Measurements from ENCODE around the gene PPIAL4G. TPM values are rescaled to one million over a fixed set of nuclear protein-coding genes. Genes with fewer than 3 reads are reported as not detected.
"Not testable (repeated sequence)": the region's sequence is repeated elsewhere in the genome, so short reads cannot be mapped to it uniquely, and the experiment has no call there.

The PPIAL4G gene
- not detected for total RNA-seq

DNA sequence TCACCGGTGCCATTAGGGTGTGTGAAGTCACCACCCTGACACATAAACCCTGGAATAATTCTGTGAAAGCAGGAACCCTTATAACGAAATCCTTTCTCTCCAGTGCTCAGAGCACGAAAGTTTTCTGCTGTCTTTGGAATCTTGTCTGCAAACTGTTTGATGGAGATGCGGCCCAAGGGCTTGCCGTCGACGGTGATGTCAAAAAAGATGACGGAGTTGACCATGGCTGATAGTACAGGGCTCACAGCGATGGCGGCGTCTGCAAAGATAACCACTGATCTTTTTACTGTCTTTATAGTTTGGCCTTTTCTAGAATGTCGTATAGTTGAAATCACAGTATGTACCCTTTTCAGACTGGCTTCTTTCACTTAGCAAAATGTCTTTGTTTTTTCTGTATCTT, at the start of gene PPIAL4G:
TSS of gene PPIAL4G (minus strand) at position 274 of the 400 bp plus-strand sequence. CDS start at position 224, 50 bp downstream.
- H3K4me3 ChIP-seq (ENCODE audit: low read length in 3 of 3); H3K27ac ChIP-seq (ENCODE audit: low read depth, low read length): not testable (repeated sequence)

DNA sequence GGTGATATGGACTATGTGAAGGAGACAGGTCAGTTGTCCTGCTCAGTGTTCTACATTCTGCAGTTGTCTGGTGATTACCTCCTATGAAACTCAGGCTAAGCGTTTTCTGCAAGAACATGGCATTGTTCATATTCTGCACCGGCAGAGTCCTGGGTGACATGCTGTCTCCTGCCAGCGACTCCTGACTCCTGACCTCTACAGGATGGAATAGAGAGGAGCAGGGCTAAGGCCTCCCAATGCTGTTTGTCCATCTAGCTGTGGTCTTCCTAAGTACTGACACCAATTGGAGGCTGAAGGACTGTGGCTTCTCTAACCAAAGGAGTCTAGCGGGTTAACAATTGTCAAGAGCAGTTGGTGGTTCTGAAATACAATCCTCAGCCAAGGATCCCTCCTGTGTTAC, 49.1 kb upstream of the PPIAL4G start:
- not testable (repeated sequence) for H3K4me1 ChIP-seq (ENCODE audit: control insufficient read depth in 3 of 3, insufficient read depth in 3 of 3, low read length in 3 of 3); H3K9me3 ChIP-seq (ENCODE audit: control insufficient read depth in 3 of 3, low read length in 3 of 3); H3K27me3 ChIP-seq (ENCODE audit: control insufficient read depth in 3 of 3, insufficient read depth in 3 of 3, low read length in 3 of 3); H3K27ac ChIP-seq (ENCODE audit: low read depth, low read length); H3K36me3 ChIP-seq (ENCODE audit: control insufficient read depth in 3 of 3, insufficient read depth in 3 of 3, low read length in 3 of 3); H3K4me3 ChIP-seq (ENCODE audit: low read length in 3 of 3); H3K9ac ChIP-seq (ENCODE audit: low read depth in 1 of 3, low read length in 3 of 3)

More for the DNA sequence above, at the start of gene PPIAL4G:
- H3K27me3 ChIP-seq (ENCODE audit: control insufficient read depth in 3 of 3, insufficient read depth in 3 of 3, low read length in 3 of 3); H3K36me3 ChIP-seq (ENCODE audit: control insufficient read depth in 3 of 3, insufficient read depth in 3 of 3, low read length in 3 of 3); H3K4me1 ChIP-seq (ENCODE audit: control insufficient read depth in 3 of 3, insufficient read depth in 3 of 3, low read length in 3 of 3); H3K9me3 ChIP-seq (ENCODE audit: control insufficient read depth in 3 of 3, low read length in 3 of 3); H3K9ac ChIP-seq (ENCODE audit: low read depth in 1 of 3, low read length in 3 of 3): not testable (repeated sequence)

- H3K9ac ChIP-seq (ENCODE audit: low read depth in 1 of 3, low read length in 3 of 3); H3K4me1 ChIP-seq (ENCODE audit: control insufficient read depth in 3 of 3, insufficient read depth in 3 of 3, low read length in 3 of 3); H3K4me3 ChIP-seq (ENCODE audit: low read length in 3 of 3); H3K9me3 ChIP-seq (ENCODE audit: control insufficient read depth in 3 of 3, low read length in 3 of 3); H3K36me3 ChIP-seq (ENCODE audit: control insufficient read depth in 3 of 3, insufficient read depth in 3 of 3, low read length in 3 of 3); H3K27ac ChIP-seq (ENCODE audit: low read depth, low read length); H3K27me3 ChIP-seq (ENCODE audit: control insufficient read depth in 3 of 3, insufficient read depth in 3 of 3, low read length in 3 of 3): not testable (repeated sequence)
Observed at GRCh38 chr1:148529101-148529567, 46.0 kb upstream of the PPIAL4G start.

GRCh38 chr1:148528591-148528990, 45.5 kb upstream of the PPIAL4G start:
- not testable (repeated sequence) for H3K4me1 ChIP-seq (ENCODE audit: control insufficient read depth in 3 of 3, insufficient read depth in 3 of 3, low read length in 3 of 3); H3K9ac ChIP-seq (ENCODE audit: low read depth in 1 of 3, low read length in 3 of 3); H3K27ac ChIP-seq (ENCODE audit: low read depth, low read length); H3K9me3 ChIP-seq (ENCODE audit: control insufficient read depth in 3 of 3, low read length in 3 of 3); H3K36me3 ChIP-seq (ENCODE audit: control insufficient read depth in 3 of 3, insufficient read depth in 3 of 3, low read length in 3 of 3); H3K27me3 ChIP-seq (ENCODE audit: control insufficient read depth in 3 of 3, insufficient read depth in 3 of 3, low read length in 3 of 3); H3K4me3 ChIP-seq (ENCODE audit: low read length in 3 of 3)

- not testable (repeated sequence) for H3K27ac ChIP-seq (ENCODE audit: low read depth, low read length); H3K9me3 ChIP-seq (ENCODE audit: control insufficient read depth in 3 of 3, low read length in 3 of 3); H3K4me3 ChIP-seq (ENCODE audit: low read length in 3 of 3); H3K36me3 ChIP-seq (ENCODE audit: control insufficient read depth in 3 of 3, insufficient read depth in 3 of 3, low read length in 3 of 3); H3K27me3 ChIP-seq (ENCODE audit: control insufficient read depth in 3 of 3, insufficient read depth in 3 of 3, low read length in 3 of 3); H3K9ac ChIP-seq (ENCODE audit: low read depth in 1 of 3, low read length in 3 of 3); H3K4me1 ChIP-seq (ENCODE audit: control insufficient read depth in 3 of 3, insufficient read depth in 3 of 3, low read length in 3 of 3)
Observed at GRCh38 chr1:148526587-148526986, 43.5 kb upstream of the PPIAL4G start.

DNA sequence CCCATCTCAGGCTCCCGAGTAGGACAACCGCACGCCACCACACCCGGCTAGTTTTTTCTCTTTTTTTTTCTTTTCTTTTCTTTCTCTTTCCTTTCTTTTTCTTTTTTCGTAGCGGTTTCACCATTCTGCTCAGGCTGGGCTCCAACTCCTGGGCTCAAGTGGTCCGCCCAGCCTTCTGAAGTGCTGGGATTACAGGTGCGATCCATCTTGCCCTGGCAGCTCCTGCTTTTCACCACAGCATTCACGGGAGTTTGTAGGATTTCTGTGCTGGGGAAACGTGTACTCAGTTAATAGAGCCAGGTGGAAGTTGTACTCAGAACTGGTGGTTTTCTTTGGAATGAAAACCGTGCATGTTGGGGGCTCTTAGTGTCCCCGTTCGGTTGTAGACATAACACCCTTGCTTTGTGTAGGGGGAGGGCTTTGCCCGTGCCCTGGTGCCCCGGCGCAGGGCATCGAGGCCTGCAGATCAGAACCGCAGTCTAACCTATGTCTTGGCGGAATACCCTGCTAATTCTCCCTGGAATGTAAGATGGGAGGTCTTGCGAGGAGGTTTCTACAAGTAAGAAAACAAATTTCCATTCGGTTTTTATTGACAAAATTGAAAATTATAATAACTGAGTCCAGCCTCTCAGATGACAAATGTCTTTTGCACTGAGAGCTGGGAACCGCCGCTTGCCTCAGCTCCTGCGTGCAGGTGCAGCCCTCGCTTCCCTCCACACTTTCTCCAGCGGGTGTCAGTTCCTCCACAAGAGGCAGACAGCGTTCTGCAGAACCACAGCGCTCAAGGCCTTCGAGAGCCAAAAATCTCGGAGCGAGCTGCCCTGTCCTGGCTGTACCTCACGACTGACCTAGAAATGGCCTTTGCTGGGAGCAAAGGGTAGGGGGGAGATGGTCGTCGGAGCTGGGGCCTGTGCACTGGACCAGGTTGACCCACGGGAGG, 40.4 kb upstream of the PPIAL4G start:
- not testable (repeated sequence) for H3K27ac ChIP-seq (ENCODE audit: low read depth, low read length); H3K4me3 ChIP-seq (ENCODE audit: low read length in 3 of 3); H3K36me3 ChIP-seq (ENCODE audit: control insufficient read depth in 3 of 3, insufficient read depth in 3 of 3, low read length in 3 of 3); H3K9me3 ChIP-seq (ENCODE audit: control insufficient read depth in 3 of 3, low read length in 3 of 3); H3K9ac ChIP-seq (ENCODE audit: low read depth in 1 of 3, low read length in 3 of 3); H3K27me3 ChIP-seq (ENCODE audit: control insufficient read depth in 3 of 3, insufficient read depth in 3 of 3, low read length in 3 of 3); H3K4me1 ChIP-seq (ENCODE audit: control insufficient read depth in 3 of 3, insufficient read depth in 3 of 3, low read length in 3 of 3)

GRCh38 chr1:148522561-148523204, 39.6 kb upstream of the PPIAL4G start:
- Histone ChIP-seq H3K4me3 (ENCODE audit: low read length in 3 of 3) (peak overlapping the region; percentile 48 to 69 (median 69)), H3K9ac (ENCODE audit: low read depth in 1 of 3, low read length in 3 of 3) (peak overlapping the region in 2 of 3 donors; percentile 59 to 74), H3K27ac (ENCODE audit: low read depth, low read length) (peak overlapping the region; percentile 36)
- H3K9me3 ChIP-seq (ENCODE audit: control insufficient read depth in 3 of 3, low read length in 3 of 3); H3K27me3 ChIP-seq (ENCODE audit: control insufficient read depth in 3 of 3, insufficient read depth in 3 of 3, low read length in 3 of 3); H3K36me3 ChIP-seq (ENCODE audit: control insufficient read depth in 3 of 3, insufficient read depth in 3 of 3, low read length in 3 of 3); H3K4me1 ChIP-seq (ENCODE audit: control insufficient read depth in 3 of 3, insufficient read depth in 3 of 3, low read length in 3 of 3): not testable (repeated sequence)

DNA sequence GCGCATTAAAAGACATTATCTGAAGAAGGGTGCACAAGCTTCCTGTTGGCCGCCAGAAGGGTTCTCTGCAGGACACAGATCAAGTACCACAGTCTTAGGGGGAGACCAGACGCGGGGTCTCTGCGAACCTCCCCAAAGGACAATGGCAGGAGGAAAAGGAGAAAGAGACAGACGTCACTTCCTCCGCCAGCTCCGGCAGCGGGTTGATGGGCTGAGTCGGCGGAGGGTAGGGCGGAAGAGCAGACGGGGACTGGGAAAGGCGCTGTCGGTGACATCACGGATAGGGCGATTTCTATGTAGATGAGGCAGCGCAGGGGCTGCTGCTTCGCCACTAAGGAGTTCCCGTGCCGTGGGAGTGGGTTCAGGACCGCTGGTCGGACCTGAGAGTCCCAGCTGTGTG, 39.0 kb upstream of the PPIAL4G start:
- H3K9me3 ChIP-seq (ENCODE audit: control insufficient read depth in 3 of 3, low read length in 3 of 3); H3K4me1 ChIP-seq (ENCODE audit: control insufficient read depth in 3 of 3, insufficient read depth in 3 of 3, low read length in 3 of 3); H3K36me3 ChIP-seq (ENCODE audit: control insufficient read depth in 3 of 3, insufficient read depth in 3 of 3, low read length in 3 of 3); H3K27ac ChIP-seq (ENCODE audit: low read depth, low read length); H3K27me3 ChIP-seq (ENCODE audit: control insufficient read depth in 3 of 3, insufficient read depth in 3 of 3, low read length in 3 of 3); H3K9ac ChIP-seq (ENCODE audit: low read depth in 1 of 3, low read length in 3 of 3): not testable (repeated sequence)
- H3K4me3 ChIP-seq (ENCODE audit: low read length in 3 of 3): peak overlapping the region in 1 of 3 donors; percentile 46

GRCh38 chr1:148514310-148514709, 31.2 kb upstream of the PPIAL4G start:
- H3K27ac ChIP-seq (ENCODE audit: low read depth, low read length); H3K9ac ChIP-seq (ENCODE audit: low read depth in 1 of 3, low read length in 3 of 3); H3K4me1 ChIP-seq (ENCODE audit: control insufficient read depth in 3 of 3, insufficient read depth in 3 of 3, low read length in 3 of 3); H3K27me3 ChIP-seq (ENCODE audit: control insufficient read depth in 3 of 3, insufficient read depth in 3 of 3, low read length in 3 of 3); H3K36me3 ChIP-seq (ENCODE audit: control insufficient read depth in 3 of 3, insufficient read depth in 3 of 3, low read length in 3 of 3); H3K9me3 ChIP-seq (ENCODE audit: control insufficient read depth in 3 of 3, low read length in 3 of 3); H3K4me3 ChIP-seq (ENCODE audit: low read length in 3 of 3): not testable (repeated sequence)

DNA sequence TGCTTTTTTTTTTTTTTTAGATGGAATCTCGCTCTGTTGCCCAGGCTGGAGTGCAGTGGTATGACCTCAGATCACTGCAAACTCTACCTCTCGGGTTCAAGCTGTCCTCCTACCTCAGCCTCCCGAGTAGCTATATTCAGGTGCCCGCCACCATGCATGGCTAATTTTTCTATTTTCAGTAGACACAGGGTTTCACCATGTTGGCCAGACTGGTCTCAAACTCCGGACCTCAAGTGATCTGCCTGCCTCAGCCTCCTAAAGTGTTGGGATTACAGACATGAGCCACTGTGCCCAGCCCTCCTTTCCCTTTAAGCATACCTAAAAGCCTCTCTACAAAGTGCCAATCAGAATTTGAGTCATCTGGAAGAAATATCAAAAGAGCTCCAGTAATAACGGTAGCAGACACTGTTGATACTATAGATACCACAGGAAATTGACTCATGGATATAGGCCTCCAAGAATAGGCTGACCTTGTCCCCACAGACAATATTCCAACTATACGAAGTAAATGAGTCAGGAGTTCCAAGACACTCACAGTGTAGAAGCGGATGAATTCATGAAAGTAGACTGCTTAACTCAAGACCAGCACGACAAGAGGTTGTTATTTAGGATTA, 29.6 kb upstream of the PPIAL4G start:
- not testable (repeated sequence) for H3K27ac ChIP-seq (ENCODE audit: low read depth, low read length); H3K27me3 ChIP-seq (ENCODE audit: control insufficient read depth in 3 of 3, insufficient read depth in 3 of 3, low read length in 3 of 3); H3K9ac ChIP-seq (ENCODE audit: low read depth in 1 of 3, low read length in 3 of 3); H3K36me3 ChIP-seq (ENCODE audit: control insufficient read depth in 3 of 3, insufficient read depth in 3 of 3, low read length in 3 of 3); H3K4me1 ChIP-seq (ENCODE audit: control insufficient read depth in 3 of 3, insufficient read depth in 3 of 3, low read length in 3 of 3); H3K9me3 ChIP-seq (ENCODE audit: control insufficient read depth in 3 of 3, low read length in 3 of 3); H3K4me3 ChIP-seq (ENCODE audit: low read length in 3 of 3)
